MM.1S (cell line): Measurements from ENCODE around the gene ELOB.

Experiments
- DNase-seq: peaks from one replicate; pipeline ENCODE4 v3.0.0-alpha.2; 2015
- H2AFZ ChIP-seq: fragments of 300-600 bp; sonication (generic); 2 replicates; pipeline ENCODE4 v1.6.0; 2016; ENCODE audit warnings: antibody characterized with exemption, low read length
- H3F3A ChIP-seq: fragments of 300-600 bp; sonication (generic); 2 replicates; pipeline ENCODE4 v1.6.1; 2016; ENCODE audit warnings: mild to moderate bottlenecking, antibody characterized with exemption, low read length, moderate library complexity, mixed read lengths; ENCODE audit not compliant: insufficient read depth
- H3K27ac ChIP-seq: fragments of 300-600 bp; sonication (generic); 2 replicates; pipeline ENCODE4 v1.5.1; 2016; ENCODE audit warnings: mild to moderate bottlenecking, low read length
- H3K27me3 ChIP-seq: fragments of 300-600 bp; sonication (generic); replicated peaks from 2 replicates; pipeline ENCODE4 v1.6.0; 2016; ENCODE audit warnings: low read length; ENCODE audit not compliant: insufficient read depth
- H3K36me3 ChIP-seq: fragments of 300-600 bp; sonication (generic); replicated peaks from 2 replicates; pipeline ENCODE4 v1.6.1; 2016; ENCODE audit warnings: mild to moderate bottlenecking, low read length, mixed read lengths; ENCODE audit not compliant: insufficient read depth
- H3K4me1 ChIP-seq: fragments of 300-600 bp; sonication (generic); 2 replicates; pipeline ENCODE4 v1.6.1; 2016; ENCODE audit warnings: low read length, mixed read lengths
- H3K4me2 ChIP-seq: fragments of 300-600 bp; sonication (generic); 2 replicates; pipeline ENCODE4 v1.6.0; 2016; ENCODE audit warnings: low read depth, low read length
- H3K4me3 ChIP-seq: fragments of 300-600 bp; sonication (generic); 2 replicates; pipeline ENCODE4 v1.5.1; 2016; ENCODE audit warnings: low read length, mixed read lengths
- H3K79me2 ChIP-seq: fragments of 300-600 bp; sonication (generic); 2 replicates; pipeline ENCODE4 v1.6.1; 2016; ENCODE audit warnings: mixed run types, low read length, mixed read lengths
- H3K9ac ChIP-seq: fragments of 300-600 bp; sonication (generic); 2 replicates; pipeline ENCODE4 v1.6.1; 2016; ENCODE audit warnings: low read length, mixed read lengths
- H3K9me2 ChIP-seq: fragments of 300-600 bp; sonication (generic); replicated peaks from 2 replicates; pipeline ENCODE4 v1.6.1; 2016; ENCODE audit warnings: mild to moderate bottlenecking, low read length, mixed read lengths; ENCODE audit not compliant: insufficient read depth
- H3K9me3 ChIP-seq: fragments of 300-600 bp; sonication (generic); replicated peaks from 2 replicates; pipeline ENCODE4 v1.6.1; 2016; ENCODE audit warnings: mild to moderate bottlenecking, low read length, mixed read lengths; ENCODE audit not compliant: insufficient read depth
- H4K20me1 ChIP-seq: fragments of 300-600 bp; sonication (generic); 2 replicates; pipeline ENCODE4 v1.6.1; 2016; ENCODE audit warnings: mild to moderate bottlenecking, low read length, moderate library complexity, mixed read lengths; ENCODE audit not compliant: insufficient read depth
- CTCF ChIP-seq: fragments of 300-600 bp; sonication (generic); IDR thresholded peaks from 2 replicates; pipeline ENCODE4 v1.5.1; 2016; ENCODE audit warnings: antibody characterized with exemption, low read length, mixed read lengths
- EZH2 ChIP-seq: fragments of 300-600 bp; sonication (generic); optimal IDR thresholded peaks from 2 replicates; pipeline ENCODE3; 2017; ENCODE audit warnings: low read depth, mild to moderate bottlenecking, antibody characterized with exemption, low read length, mixed read lengths
- EZH2phosphoT487 ChIP-seq: fragments of 300-600 bp; sonication (generic); IDR thresholded peaks from 2 replicates; pipeline ENCODE4 v1.6.1; 2018; ENCODE audit warnings: antibody characterized with exemption, low read length

ELOB gene

GRCh38 chr16:2774161-2774891, 2.8 kb downstream of the ELOB start:
- Histone ChIP-seq H3K4me1 (peaks cover 14% of the 10 kb centered on the region; the same call in 1 of the 2 replicates), H3K4me2 (no peak overlapping the region), H3K27ac (no peak overlapping the region), H2AFZ (no peak overlapping the region), H4K20me1 (no peaks in the 10 kb centered on the region), H3K27me3 (no peaks in the 10 kb centered on the region), H3K36me3 (peaks cover 3% of the 10 kb centered on the region; the same call in 1 of the 2 replicates), H3K9me2 (no peaks in the 10 kb centered on the region), H3K4me3 (no peak overlapping the region), H3K9me3 (no peaks in the 10 kb centered on the region), H3K9ac (no peak overlapping the region), H3K79me2 (peaks cover 40% of the 10 kb centered on the region), H3F3A (peaks cover 24% of the 10 kb centered on the region)
- TF ChIP-seq CTCF = no peak
- no peak for TF ChIP-seq EZH2
- TF ChIP-seq EZH2phosphoT487 = no peak
- DNase-seq = no peak

GRCh38 chr16:2773188-2773968, 3.7 kb downstream of the ELOB start:
- Histone ChIP-seq H3K27ac (no peak overlapping the region), H3K36me3 (peaks cover 3% of the 10 kb centered on the region; the same call in 1 of the 2 replicates)

More at GRCh38 chr16:2773188-2773968, 3.7 kb downstream of the ELOB start:
- no peak overlapping the region for H3K9ac ChIP-seq
- peaks cover 13% of the 10 kb centered on the region; the same call in 1 of the 2 replicates for H3K4me1 ChIP-seq
- TF ChIP-seq EZH2 (no peak), EZH2phosphoT487 (no peak), CTCF (no peak)
- H3K9me2 ChIP-seq = no peaks in the 10 kb centered on the region
- no peaks in the 10 kb centered on the region for H4K20me1 ChIP-seq
- H3F3A ChIP-seq = peaks cover 32% of the 10 kb centered on the region
- no peak overlapping the region for H3K4me3 ChIP-seq
- H3K4me2 ChIP-seq = no peak overlapping the region
- no peaks in the 10 kb centered on the region for H3K27me3 ChIP-seq
- no peaks in the 10 kb centered on the region for H3K9me3 ChIP-seq
- no peak for DNase-seq
- no peak overlapping the region for H2AFZ ChIP-seq
- peaks cover 39% of the 10 kb centered on the region for H3K79me2 ChIP-seq
